HL-60 (cell line): ENCODE measurements around the gene ACE2.

Experiments
- DNase-seq, 2 experiments: peaks; one replicate each; pipeline ENCODE4 v3.0.0-alpha.2; 2010 to 2020; ENCODE audit warnings: low read depth in 1 of 2, low spot score in 1 of 2
- H3K27ac ChIP-seq: fragments of 250-450 bp; sonication (Bioruptor Pico); replicated peaks from 2 replicates; pipeline ENCODE4 v1.5.1; 2020; ENCODE audit warnings: mild to moderate bottlenecking, moderate library complexity
- H3K27me3 ChIP-seq: fragments of 250-450 bp; sonication (Bioruptor Pico); 2 replicates; pipeline ENCODE4 v1.5.1; 2021; ENCODE audit warnings: mild to moderate bottlenecking, moderate library complexity; ENCODE audit not compliant: insufficient read depth, poor library complexity, severe bottlenecking
- H3K4me3 ChIP-seq: replicated peaks from 2 replicates; pipeline ENCODE4 v1.5.1; 2011; ENCODE audit warnings: mild to moderate bottlenecking, control low read depth, low read length; ENCODE audit not compliant: insufficient read depth
- GABPA ChIP-seq: IDR thresholded peaks from 2 replicates; pipeline ENCODE4 v1.6.1; 2012; ENCODE audit warnings: low read depth
- POLR2AphosphoS5 ChIP-seq: IDR thresholded peaks from 2 replicates; pipeline ENCODE4 v1.6.1; 2012; ENCODE audit warnings: low read depth
- SPI1 ChIP-seq: IDR thresholded peaks from 2 replicates; pipeline ENCODE4 v1.6.1; 2012; ENCODE audit warnings: low read depth, mild to moderate bottlenecking, borderline replicate concordance
- TF ChIP-seq, protein P1 (sequence below): IDR thresholded peaks from one replicate; pipeline ENCODE4 v1.5.1; 2011; ENCODE audit warnings: low read length, control low read depth, inconsistent platforms; ENCODE audit not compliant: insufficient read depth
- TF ChIP-seq, protein P2 (sequence below): IDR thresholded peaks from 2 replicates; pipeline ENCODE4 v1.6.1; 2012; ENCODE audit warnings: low read depth; ENCODE audit not compliant: insufficient replicate concordance

ACE2 gene

DNA sequence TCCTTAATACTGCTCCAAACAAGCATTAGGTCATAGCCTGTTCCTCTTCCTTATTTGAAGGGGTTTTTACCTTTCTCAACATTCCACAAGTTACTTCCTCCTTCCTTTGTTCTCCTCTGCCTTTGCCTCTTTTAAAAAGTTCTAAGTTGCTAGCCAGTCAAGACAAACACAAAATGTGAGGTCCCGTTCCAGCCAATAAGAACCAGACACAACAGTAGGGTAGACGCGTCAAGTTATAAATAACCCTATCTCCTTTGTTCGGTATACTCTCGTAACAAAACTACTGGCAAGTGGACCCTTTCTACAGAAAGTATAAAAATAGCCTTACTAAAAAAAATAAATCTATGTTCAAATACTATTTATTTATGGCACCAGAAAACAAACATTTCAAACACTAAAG, 6.3 kb upstream of the ACE2 start:
- TF ChIP-seq POLR2AphosphoS5 (no peak), SPI1 (no peak), GABPA (no peak)
- TF ChIP-seq, protein P1, sequence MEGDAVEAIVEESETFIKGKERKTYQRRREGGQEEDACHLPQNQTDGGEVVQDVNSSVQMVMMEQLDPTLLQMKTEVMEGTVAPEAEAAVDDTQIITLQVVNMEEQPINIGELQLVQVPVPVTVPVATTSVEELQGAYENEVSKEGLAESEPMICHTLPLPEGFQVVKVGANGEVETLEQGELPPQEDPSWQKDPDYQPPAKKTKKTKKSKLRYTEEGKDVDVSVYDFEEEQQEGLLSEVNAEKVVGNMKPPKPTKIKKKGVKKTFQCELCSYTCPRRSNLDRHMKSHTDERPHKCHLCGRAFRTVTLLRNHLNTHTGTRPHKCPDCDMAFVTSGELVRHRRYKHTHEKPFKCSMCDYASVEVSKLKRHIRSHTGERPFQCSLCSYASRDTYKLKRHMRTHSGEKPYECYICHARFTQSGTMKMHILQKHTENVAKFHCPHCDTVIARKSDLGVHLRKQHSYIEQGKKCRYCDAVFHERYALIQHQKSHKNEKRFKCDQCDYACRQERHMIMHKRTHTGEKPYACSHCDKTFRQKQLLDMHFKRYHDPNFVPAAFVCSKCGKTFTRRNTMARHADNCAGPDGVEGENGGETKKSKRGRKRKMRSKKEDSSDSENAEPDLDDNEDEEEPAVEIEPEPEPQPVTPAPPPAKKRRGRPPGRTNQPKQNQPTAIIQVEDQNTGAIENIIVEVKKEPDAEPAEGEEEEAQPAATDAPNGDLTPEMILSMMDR, result no peak
- TF ChIP-seq, protein P2, sequence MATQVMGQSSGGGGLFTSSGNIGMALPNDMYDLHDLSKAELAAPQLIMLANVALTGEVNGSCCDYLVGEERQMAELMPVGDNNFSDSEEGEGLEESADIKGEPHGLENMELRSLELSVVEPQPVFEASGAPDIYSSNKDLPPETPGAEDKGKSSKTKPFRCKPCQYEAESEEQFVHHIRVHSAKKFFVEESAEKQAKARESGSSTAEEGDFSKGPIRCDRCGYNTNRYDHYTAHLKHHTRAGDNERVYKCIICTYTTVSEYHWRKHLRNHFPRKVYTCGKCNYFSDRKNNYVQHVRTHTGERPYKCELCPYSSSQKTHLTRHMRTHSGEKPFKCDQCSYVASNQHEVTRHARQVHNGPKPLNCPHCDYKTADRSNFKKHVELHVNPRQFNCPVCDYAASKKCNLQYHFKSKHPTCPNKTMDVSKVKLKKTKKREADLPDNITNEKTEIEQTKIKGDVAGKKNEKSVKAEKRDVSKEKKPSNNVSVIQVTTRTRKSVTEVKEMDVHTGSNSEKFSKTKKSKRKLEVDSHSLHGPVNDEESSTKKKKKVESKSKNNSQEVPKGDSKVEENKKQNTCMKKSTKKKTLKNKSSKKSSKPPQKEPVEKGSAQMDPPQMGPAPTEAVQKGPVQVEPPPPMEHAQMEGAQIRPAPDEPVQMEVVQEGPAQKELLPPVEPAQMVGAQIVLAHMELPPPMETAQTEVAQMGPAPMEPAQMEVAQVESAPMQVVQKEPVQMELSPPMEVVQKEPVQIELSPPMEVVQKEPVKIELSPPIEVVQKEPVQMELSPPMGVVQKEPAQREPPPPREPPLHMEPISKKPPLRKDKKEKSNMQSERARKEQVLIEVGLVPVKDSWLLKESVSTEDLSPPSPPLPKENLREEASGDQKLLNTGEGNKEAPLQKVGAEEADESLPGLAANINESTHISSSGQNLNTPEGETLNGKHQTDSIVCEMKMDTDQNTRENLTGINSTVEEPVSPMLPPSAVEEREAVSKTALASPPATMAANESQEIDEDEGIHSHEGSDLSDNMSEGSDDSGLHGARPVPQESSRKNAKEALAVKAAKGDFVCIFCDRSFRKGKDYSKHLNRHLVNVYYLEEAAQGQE, result no peak
- H3K4me3 ChIP-seq, result no peak overlapping the region
- H3K27me3 ChIP-seq, result peaks cover 2% of the 10 kb centered on the region
- no peak for DNase-seq
- H3K27ac ChIP-seq, result no peak overlapping the region

DNA sequence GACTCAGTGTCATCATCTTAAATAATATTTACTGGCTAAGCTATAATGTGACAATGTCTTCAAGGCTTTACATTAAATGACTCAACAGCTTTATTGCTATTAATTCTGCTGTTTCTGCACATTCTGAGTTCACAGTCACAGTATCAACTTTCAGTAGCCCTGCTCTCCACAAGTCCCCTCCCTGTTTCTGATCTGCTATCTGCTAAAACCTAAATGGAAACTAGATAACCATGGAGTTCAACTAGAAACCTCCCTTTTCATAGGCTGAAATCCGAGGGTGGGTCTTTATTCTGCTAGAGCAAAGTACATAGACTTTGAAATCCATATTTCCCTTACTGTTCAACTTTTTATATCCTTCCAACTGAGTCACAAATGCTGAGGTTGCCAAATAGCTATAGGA, 5.4 kb upstream of the ACE2 start:
- TF ChIP-seq, protein P2, result no peak
- no peak for TF ChIP-seq SPI1
- TF ChIP-seq POLR2AphosphoS5, result no peak
- TF ChIP-seq GABPA, result no peak
- TF ChIP-seq, protein P1, result no peak
- H3K4me3 ChIP-seq, result no peak overlapping the region
- no peak for DNase-seq
- H3K27me3 ChIP-seq, result peaks cover 2% of the 10 kb centered on the region
- no peak overlapping the region for H3K27ac ChIP-seq

DNA sequence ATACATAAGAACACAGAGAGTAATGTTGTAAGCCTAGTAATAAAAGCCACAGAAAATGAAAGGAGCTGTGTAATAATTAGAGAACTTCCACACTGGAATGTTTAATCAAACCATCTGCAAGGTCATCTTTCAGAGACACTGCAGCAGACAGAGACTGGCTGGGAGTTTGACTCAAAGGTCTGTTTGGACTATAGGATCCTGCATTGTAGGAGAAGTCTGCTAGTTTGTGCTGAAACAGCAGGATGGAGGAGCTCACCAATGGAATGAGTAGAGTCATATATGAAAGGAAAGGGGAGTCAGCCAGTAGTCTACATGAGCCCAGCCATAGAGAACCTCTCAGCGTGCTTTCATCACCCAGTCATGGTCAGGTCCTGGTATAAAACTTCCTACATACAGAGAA, 4.5 kb upstream of the ACE2 start:
- Histone ChIP-seq H3K27me3 (peaks cover 2% of the 10 kb centered on the region), H3K27ac (no peak overlapping the region), H3K4me3 (no peak overlapping the region)
- no peak for DNase-seq
- TF ChIP-seq, protein P1, result no peak
- no peak for TF ChIP-seq POLR2AphosphoS5
- no peak for TF ChIP-seq GABPA
- TF ChIP-seq SPI1, result no peak
- TF ChIP-seq, protein P2, result no peak
